DMS79 treated with DMSO at 0.1 percent for 48 hours (cell line): ENCODE results near the gene KRABD2.
A peak's percentile ranks its signal among the peaks of the same experiment; 100 is the strongest.
"Not testable (repeated sequence)": the region's sequence is repeated elsewhere in the genome, so short reads cannot be mapped to it uniquely, and the experiment has no call there.

ENCODE experiments used
- DNase-seq: peaks from one replicate; lab custom pipeline; 2025; lab: John Stamatoyannopoulos, UW

The KRABD2 gene

DNA sequence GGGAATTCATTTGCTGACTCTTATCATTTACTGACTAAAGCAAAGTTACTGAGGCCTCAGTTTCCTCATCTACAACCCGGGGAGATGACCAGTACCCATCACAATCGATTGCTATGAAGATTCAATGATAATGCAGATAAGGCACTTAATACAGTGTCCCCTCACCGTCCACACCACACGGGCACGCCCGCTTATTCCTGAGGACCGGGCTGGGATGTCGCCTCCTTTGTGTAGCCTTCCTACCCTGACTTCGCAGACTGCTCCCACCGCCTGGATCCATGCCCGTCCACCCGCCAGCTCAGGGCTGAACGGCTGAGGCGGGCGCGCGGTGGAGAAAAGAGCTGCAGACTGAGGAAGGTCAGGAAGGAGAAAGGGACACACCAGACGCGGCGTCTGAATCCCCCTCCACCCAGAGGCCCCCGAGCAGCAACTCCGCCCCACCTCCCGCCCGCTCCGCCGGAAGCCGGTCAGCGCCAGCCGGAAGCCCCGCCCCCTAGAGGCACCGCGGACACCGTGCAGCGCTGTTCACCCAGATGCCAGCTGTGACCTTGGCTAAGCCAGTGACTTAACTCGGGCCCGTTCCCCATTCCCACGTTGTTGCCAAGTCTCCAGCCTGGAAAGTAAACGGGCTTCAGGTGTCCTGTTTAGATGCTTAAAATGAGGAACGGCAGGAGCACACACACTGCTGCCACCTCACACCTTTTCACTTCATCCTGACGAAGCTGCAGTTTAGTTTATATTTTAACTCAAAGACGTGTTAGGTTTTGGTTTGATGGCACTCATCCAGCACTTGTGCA, at the start of gene KRABD2:
KRABD2 (minus strand) TSS at position 434 of the 797 bp plus-strand sequence.
- peak; percentile 51 for DNase-seq

DNA sequence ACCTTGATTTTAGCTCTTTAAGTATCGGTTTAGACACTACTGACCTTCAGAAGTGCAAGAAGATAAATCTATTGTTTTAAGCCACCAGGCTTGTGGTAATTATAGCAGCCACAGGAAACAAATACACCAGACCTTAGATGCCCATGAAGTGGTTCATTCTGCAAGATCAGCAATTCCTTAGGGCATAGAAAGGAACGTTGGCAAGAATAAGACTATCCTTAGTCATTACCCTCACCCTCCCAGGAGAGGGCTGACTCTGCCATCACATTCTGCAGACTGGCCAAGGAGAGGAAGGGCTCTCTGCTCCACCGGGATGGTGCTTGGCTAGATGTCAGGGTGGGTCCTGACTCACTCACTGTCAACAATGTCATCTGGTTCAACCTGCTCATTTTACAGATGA, 45.1 kb upstream of the KRABD2 start:
- no peak for DNase-seq

DNA sequence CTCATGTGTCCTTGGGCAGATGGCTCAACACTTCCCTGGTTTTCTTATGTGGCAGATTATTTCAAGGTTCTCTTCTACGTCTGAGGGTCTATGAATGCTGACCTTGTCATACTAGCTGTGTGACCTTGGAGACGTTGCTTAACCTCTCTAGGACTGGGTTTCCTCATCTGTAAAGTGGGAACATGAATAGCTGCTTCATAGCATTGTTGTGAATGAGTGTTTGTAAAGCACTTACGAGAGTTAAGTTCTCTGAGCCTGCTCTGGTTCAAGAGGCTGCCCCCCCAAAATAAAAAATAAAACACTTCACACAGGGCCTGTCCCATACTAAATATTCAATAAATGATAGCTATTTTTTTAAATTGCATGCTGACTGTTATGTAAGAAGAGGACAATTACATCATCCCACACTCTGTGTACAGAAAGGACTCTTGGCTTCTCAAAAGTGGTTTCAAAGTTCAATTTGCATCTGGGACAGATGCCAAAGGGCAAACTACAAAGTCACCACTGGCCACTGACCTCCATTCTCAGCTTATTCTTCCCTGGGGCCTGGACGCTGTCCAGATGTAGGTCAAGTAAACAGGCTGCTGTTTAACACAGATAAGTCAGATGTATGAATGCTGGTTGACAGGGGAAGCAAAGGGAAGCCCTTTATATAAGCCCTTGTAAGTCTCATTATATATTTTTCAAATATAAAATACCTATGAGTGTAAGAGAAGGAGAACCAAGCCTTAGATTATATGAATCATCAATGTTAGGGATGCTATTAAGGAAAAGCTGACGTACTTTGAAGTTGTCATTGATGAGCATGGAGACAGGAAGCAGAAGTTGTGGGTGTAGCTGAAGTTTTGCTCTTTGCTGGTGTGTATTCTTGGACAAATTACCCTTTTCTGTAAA, 43.8 kb upstream of the KRABD2 start:
- DNase-seq, result no peak

DNA sequence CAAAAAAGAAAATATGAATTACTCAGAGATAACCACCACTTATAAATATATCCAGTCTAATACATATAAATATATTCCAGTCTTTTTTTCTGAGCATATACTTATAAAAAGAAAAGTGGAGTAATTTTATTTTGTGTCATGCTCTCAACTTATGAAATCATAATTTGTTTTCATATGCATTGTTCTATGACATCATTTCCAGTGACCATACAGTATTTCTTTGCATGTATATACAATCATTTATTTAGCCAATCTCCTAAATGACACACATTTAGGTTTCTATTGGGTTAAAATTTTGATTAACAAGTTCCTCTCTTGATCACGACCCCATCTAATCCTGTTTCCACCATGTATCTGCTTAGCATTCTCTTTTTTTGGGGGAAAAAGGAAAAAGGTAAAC, 42.8 kb upstream of the KRABD2 start:
- DNase-seq, result no peak

DNA sequence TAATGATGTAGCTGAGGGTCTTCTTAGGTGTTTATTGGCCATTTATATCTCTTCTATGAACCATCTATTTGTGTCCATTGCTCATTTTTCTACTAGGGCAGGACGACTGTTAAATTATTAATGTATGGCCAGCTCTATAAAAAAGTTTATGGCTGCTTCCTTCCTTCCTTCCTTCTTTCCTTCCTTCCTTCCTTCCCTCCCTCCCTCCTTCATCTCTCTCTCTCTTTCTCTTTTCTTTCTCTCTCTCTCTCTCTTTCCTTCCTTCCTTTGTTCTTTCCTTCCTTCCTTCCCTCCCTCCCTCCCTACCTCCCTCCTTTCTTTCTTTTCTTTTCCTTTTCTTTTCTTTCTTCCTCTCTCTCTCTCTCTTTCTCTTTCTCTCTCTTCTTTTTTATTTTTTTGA, 42.0 kb upstream of the KRABD2 start:
- DNase-seq, result no peak

DNA sequence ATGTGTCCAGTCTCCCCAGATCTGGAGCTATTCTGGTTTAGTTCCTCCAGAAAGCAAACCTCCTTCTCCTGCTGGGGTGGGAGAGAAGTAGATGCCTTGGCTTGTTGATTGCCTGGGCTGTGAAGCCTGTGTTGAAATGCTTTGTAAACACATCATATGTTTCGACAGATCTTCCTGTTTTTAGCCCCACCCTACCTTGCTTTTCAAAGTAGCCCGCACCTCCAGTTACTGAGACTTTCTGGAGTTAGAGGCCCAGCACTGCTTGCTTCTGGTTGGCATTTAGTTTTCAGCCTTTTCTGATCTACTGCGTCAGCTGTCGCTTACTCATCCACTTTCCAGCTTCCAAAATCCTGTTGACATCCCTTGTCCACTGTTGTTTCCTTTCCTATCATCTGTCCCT, 41.3 kb upstream of the KRABD2 start:
- no peak for DNase-seq

DNA sequence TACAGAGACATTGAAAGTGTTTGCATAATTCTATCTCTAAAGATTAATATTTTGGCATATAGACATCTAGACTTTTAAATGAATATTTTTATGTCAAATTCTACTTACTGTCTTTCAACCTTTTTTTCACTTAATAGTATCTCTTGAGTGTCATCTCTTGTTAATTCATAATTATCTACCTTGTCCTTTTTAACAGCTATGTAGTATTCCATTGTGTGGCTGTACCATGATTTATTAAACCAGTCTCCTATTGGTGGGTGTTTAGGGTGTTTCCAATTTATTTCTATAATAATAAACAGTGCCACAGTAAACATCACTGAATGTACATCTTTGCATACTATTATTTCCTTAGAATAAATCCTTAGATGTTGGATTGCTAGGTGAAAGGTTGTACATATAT, 37.4 kb upstream of the KRABD2 start:
- DNase-seq, result no peak

DNA sequence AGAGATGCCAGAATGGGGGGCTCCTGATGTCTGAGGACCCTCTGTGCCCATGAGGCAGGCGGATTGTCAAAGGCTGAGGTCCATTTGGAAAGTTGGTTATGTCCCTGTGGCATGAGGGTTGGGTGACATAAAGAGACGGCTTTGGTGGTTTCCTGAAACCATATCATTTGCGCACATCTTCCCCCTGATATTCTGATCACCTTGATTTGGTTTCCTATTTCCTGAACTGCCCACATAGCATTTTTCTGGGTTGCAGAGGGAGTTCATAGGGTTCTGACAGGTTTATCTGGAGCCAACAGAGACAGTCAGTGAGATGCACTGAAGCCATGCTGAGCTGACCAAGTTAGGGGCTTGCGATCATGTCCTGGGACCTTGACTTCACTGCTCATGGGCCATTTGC, 36.8 kb upstream of the KRABD2 start:
- no peak for DNase-seq

DNA sequence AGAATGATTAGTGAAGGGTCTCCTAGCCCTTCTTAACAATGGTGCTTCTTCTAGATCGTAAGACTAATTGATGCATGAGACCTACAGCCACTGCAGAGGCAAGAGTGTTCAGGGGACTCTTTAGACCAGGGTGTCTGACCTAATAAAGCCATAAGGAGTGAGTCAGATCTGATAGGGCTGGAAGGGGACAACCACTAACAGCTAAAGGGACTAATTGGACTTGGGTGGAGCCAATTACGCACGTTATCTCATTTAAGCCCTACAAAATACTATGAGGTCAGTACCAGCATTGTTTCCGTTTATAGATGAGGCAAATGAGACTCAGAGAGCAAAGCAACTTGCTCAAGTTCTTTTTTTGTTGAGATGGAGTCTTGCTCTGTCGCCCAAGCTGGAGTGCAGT, 35.6 kb upstream of the KRABD2 start:
- no peak for DNase-seq

DNA sequence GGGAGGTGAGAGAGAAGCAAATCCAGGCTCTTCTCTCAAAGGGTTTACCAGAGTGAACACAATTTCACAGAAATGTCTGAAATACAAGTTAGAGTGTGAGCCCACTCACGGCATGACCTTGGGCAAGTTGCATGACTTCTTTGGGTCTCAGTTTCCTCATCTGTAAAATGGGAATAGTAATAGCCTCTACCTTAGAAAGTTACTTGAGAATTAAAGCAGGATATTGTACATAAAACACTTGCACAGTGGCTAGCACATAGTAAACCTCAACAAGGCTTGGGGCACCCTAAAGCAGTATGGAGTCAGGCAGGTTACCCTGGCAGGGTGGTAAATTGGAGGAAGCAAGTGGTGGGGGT, 34.4 kb upstream of the KRABD2 start:
- no peak for DNase-seq

DNA sequence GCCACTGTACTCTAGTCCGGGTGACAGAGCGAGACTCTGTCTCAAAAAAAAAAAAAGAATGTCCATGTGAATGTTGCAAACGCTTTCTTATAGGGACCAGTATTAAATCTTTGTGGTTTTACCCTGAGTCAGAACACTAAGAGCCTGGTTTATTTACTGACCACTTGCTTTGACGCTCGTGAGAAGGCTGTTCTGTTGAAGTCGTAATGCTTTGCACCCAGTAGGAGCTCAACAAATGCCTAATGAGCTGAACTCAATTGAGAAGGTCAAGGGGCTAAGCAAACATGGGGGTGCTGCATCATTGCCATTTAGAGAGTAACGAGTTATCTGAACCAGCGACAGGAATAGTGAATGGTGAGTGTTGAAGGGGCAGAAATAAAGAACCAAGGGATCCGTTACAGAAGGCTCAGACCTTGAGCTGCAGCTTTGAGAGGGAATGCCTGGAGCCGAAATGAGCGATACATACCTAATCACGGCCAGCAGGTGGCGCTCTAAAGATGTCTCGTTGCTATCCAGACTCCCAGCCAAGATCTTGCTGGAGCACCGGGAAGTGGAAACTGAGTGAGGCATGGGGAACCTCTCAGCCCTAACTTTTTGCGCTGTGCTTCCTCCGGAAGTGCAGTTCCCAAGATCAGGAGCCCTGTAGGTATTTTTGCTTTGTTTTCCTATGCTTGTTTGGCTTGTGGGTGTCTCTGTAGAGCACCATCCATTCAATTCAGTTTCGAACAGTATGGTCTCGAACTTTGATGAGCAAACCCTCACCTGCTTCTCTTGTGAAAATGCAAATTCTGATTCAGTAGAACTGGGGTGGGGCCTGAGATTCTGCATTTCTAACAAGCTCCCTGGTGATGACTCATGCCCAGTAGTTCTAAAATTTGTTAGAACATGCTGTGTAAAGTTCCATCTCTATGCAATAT, 33.7 kb upstream of the KRABD2 start:
- peak; percentile 62 for DNase-seq

DNA sequence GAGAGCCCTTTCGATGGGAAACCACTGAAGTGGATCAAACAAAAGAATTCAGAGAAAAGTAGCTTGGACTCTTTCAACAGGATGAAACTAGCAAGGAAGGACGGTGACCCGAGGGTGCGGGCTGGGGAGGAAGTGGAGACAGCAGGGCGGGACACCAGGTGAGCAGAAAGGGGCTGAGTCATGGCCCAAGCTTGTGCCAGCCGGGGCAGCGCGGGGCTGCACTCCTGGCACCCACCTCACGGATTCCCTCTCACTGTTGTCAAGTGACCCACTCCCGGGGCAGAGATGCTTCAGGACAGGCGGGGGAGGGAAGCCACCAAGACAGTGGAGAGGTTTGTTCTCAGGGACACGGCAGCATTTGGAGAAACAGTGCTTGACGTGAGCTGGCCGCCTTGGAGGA, 31.9 kb upstream of the KRABD2 start:
- DNase-seq, result no peak

DNA sequence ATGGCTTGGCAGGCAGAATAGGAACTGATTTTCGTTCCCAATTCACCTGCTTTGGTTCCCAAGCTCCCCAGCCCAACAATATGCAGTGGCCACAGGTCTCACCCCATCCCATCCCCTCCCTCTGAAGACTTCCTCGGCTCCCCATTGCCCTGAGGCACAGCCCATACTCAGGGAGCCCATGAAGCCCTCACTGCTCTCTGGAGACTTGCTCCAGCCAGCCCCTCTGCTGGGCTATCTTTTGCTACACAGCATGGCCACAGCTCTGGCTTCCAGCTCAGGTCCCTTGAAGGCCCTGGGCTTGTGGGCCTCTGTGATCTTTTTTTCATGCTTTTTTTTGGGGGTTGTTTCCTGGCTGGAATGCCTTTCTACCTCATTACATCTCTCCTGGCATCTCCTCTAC, 29.7 kb upstream of the KRABD2 start:
- no peak for DNase-seq

DNA sequence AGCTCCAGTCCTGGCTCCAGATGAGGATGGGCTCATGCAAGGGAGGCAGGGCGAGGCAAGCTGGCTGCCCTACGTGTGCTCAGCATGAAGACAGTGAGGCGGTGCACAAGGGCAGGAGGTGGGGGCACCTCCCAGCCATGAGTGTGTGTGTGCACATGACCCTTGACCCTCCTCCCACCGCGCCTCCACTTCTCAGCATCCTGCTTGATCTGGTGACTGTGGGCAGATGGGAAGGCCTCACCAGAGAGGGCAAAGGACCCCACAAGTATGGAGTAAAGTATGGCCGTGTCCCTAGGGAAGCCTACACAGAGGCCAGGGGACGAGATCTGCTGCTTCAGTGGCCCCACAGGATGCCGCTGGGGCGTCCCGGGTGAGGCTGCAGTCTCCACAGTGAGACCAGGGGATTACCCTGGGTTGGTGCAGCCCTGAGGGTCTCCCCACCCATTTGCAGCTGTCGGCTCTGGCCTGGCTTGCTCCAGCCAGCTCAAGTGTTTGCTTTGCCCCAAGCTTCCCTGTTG, 29.1 kb upstream of the KRABD2 start:
- DNase-seq, result no peak

DNA sequence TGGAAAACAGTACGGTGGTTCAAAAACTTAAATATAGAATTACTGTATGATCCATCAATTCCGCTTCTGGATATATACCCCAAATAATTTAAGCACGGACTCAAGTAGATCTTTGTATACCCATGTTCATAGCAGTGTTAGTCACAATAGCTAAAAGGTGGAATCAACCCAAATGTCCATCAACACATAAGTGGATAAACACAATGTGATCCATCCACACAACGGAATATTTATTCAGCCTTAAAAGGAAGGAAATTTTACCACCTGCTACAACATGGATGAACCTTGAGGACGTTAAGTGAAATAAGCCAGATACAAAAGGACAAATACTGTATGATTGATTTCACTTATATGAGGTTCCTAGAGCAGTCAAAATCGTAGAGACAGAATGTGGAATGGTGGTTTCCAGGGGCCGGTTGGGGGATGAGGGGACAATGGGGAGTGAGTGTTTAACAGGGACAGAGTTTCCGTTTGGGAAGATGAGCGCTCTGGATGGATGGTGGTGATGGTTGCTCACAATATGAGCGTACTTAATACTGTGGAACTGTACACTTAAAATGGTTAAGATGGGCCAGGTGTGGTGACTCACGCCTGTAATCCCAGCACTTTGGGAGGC, 26.5 kb upstream of the KRABD2 start:
- no peak for DNase-seq

DNA sequence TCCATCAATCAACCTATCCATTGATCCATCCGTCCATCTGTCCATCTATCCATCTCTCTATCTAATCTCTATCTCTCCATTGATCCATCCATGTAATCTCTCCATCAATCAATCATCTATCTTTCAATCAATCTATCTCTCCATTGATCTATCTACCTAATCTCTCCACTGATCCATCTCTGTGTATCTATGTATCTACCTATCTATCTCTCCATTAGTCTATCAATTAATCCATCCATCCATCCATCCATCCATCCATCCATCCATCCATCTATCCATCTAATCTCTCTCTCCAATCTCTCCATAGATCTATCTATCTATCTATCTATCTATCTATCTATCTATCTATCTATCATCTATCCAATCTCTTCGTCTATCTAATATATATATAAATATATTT, 24.6 kb upstream of the KRABD2 start:
- DNase-seq, result no peak

DNA sequence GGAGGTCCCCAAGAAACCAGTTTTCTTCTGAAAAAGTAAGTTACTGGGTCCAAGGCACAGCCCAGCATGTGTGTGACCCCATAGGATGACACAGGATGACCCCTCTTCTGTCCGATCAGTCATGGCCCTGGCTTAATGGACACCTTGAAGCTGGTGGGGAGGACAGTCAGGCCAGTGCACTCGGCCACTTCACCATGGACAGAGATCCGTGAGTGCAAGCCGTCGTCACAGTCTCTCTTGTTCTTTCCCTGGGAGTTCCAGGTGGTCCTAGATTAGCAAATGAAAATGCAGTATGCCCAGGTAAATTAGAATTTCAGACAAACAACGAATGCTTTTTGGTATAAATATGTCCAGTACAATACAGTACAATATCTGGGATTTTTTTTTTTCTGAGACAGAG, 22.5 kb upstream of the KRABD2 start:
- no peak for DNase-seq

DNA sequence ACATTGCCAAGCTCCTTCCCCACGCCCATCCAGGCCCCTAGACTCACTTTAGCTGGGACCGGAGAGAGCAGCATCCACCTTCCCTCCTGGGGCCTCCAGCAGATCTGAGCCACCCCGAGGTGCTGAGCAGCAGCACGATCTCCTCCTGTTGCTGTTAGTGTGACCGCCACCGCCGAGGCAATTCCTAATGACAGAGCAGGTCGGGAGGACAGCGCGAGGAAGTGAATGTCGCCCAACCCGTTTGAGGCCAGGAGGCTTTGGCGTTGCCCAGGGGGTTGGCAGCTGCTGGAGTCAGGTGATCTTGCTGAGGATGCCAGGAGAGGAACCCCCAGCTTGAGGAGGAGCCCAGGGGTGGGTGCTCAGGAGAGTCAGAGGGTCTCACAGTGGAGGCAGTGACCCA, 21.1 kb upstream of the KRABD2 start, which contains the start of gene RNF222:
RNF222 (minus strand) TSS at position 192 of the 400 bp plus-strand sequence. CDS start 4,366 bp downstream, outside the sequence.
- DNase-seq, result no peak

DNA sequence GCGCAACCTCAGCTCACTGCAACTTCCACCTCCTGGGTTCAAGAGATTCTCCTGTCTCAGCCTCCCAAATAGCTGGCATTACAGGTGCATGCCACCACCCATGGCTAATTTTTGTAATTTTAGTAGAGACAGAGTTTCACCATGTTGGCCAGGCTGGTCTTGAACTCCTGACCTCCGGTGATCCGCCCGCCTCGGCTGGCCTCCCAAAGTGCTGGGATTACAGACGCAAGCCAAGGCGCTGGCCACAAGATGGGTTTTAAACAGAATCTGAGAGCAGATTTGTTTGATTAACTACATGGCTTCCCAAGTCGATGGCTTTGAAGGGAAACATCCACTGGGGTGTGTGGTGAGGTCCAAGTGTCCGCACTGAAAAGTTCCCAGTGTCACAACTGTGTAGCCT, 18.0 kb upstream of the KRABD2 start:
- DNase-seq, result not testable (repeated sequence)

DNA sequence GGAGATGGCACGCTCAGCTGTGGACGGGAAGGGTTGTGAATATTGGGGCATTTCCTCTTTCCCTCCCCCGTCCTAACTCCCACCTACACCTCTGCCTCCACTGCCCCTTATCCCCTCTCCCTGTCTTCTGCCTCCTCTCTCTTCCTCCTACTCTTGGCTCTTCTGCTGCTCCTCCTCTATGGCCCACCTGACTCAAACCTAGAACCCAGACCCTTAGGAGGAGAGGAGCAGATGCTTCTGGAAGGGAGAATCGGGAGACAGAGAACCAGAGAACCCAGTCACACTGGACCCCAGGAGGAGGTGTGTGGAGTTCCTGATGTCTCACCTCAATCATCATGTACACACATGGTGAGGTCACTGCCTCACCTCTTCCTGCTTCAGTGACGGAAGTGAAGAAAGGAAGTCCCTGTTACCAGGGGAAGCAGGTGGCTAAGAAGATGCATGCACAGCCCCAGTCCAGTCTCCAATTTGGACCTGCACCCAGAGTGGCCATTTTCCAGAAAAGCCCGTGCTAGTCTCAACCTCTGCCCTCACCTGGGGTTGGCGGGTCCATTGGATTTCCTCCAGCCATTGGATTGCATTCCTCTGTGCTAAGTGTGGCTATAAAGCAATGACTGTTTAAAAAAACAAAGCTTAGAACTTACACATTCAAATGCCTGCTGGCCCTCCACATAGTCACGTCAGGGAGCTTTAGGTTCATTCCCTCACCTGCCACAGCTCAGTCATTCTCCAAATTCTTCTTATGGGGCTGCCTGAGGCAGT, 17.1 kb upstream of the KRABD2 start:
- no peak for DNase-seq
